ENCODE data around the gene ZBP1.

ZBP1 gene

DNA sequence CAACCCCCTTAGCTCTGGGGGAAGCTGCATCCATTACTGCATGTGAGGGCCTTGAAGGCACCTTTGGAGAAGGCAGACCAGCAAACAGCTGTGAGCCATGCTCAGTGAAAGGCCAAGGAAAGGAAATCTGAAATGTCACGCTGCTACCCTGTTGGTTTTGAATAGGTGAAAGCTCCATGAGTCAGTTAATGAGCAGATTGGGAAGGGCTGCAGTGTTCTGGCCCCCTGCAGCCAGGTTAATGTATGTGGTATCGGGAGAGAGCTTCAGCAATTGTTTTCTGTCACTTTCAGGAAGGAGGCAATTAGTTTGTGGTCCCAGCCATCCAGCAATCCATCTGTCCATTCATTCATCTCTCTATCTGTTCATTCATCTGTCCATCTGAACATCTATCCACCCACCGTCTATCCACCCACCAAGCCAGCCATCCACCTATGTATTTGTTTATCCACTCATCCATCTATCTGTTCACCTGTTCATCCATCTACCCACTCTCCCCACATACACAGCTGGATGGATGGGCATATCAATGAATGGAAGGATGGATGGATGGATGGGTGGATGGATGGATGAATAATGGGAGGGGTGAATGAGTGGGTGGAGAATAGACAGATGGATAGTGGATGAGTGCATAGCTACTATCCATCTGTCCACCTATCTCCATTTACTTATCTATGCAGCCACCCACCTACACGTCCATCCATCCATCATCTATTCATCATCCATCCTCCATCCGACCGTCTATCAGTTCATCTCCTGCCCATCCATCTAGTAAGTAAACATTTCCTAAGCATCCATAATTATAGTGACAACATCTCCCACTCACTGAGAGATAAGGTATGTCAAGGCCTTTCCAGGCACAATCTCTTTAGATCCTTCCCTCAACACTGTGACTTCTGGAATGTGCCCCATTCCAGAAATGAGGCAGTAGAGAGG is 43.3 kb downstream of the ZBP1 start:
- no peaks in the 10 kb centered on the region for H3K9me3 Mint-ChIP-seq
- H3K4me1 Mint-ChIP-seq (ENCODE audit: low read depth) = no peaks in the 10 kb centered on the region
- no peaks in the 10 kb centered on the region for H3K36me3 Mint-ChIP-seq (ENCODE audit: low read depth)
- H3K27ac Mint-ChIP-seq = no peak overlapping the region
- peaks cover 40% of the 10 kb centered on the region for H3K27me3 Mint-ChIP-seq
- no peak overlapping the region for H3K4me3 Mint-ChIP-seq

DNA sequence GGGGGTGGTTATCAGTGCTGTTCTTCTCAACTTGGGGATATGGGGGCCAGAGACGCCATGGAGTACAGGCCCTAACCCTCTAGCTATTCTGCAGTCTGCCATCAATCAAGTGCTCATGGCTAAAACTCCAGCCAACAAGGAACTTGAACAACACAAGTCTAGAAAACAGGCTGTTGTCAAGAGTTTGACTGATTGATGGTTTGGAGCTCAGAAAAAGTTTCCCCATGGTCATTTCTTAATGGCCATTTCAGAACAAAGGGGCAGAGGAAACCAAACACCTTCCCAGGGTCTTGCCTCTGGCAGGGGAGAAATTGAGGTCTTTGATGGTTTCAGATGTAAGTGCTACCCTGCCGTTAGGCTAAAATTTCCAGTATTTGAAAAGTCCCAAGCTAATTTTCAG is 44.2 kb downstream of the ZBP1 start:
- no peaks in the 10 kb centered on the region for H3K36me3 Mint-ChIP-seq (ENCODE audit: low read depth)
- no peak overlapping the region for H3K27ac Mint-ChIP-seq

DNA sequence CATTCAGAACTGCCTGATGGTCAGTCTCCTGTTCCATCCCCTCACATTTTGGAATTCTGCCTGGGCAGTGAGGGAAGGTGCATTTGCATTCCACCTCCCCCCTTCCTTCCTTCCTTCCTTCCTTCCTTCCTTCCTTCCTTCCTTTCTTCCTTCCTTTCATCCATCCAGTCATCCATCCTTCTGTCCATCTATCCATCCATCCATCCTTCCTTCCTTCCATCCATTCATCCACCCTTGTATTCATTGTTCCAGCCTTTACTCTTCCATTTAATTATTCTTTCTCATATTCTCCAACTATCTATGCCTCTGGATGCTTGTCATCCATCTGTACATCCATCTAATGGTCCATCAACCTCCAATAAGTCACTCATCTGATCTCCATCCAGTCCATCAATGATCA is 45.3 kb downstream of the ZBP1 start:
- Mint-ChIP-seq H3K9me3 (no peaks in the 10 kb centered on the region), H3K27me3 (peaks cover 26% of the 10 kb centered on the region), H3K27ac (no peak overlapping the region), H3K4me3 (no peak overlapping the region), H3K36me3 (ENCODE audit: low read depth) (no peaks in the 10 kb centered on the region), H3K4me1 (ENCODE audit: low read depth) (no peaks in the 10 kb centered on the region)

More for the DNA sequence above, 44.2 kb downstream of the ZBP1 start:
- no peaks in the 10 kb centered on the region for H3K9me3 Mint-ChIP-seq
- H3K27me3 Mint-ChIP-seq = peaks cover 35% of the 10 kb centered on the region
- no peak overlapping the region for H3K4me3 Mint-ChIP-seq
- no peaks in the 10 kb centered on the region for H3K4me1 Mint-ChIP-seq (ENCODE audit: low read depth)

DNA sequence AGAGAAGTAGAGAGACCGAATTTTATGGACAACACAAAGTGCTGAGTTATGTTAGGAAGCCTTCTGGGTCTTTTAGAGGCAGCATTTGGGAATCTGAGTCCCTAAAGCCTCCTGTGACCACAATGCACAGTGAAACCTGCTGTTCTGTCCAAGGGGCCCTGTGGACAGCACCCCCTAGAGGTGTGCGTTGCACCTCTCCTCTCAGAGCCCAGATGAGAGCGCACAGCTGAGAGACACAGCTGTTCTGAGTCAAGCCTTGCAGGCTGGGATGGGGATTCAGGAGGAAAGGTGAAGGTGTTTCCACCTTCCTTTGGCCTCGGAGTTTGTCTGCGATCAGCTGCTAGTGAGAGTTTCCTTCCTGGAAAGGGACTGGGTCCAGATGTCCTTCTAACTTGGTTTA is 46.3 kb downstream of the ZBP1 start:
- H3K27me3 Mint-ChIP-seq = peaks cover 26% of the 10 kb centered on the region
- no peak overlapping the region for H3K27ac Mint-ChIP-seq
- H3K9me3 Mint-ChIP-seq = no peaks in the 10 kb centered on the region
- no peaks in the 10 kb centered on the region for H3K4me1 Mint-ChIP-seq (ENCODE audit: low read depth)
- H3K36me3 Mint-ChIP-seq (ENCODE audit: low read depth) = no peaks in the 10 kb centered on the region
- no peak overlapping the region for H3K4me3 Mint-ChIP-seq

DNA sequence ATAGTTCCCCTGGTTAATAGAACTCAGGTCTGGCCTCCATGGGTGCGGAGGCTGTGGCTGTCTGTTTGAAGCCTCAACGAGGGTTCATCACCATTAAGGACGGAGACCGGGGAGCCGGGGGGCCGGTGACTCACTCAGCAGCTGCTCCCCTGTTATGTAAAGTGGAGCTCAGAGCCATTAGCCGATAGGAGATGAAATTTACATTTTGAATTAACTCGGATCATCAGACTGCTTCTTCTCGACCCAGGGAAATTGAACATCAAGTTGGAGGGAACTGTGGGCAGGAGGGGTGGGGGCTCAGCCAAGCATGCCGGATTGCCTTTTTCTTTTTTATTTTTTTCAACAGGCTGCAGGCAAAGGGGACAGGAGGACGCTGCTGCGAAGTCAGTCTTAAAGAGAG is 47.0 kb downstream of the ZBP1 start:
- Mint-ChIP-seq H3K4me1 (ENCODE audit: low read depth) (no peaks in the 10 kb centered on the region), H3K27ac (no peak overlapping the region), H3K4me3 (no peak overlapping the region), H3K36me3 (ENCODE audit: low read depth) (no peaks in the 10 kb centered on the region), H3K27me3 (peaks cover 24% of the 10 kb centered on the region), H3K9me3 (no peaks in the 10 kb centered on the region)

DNA sequence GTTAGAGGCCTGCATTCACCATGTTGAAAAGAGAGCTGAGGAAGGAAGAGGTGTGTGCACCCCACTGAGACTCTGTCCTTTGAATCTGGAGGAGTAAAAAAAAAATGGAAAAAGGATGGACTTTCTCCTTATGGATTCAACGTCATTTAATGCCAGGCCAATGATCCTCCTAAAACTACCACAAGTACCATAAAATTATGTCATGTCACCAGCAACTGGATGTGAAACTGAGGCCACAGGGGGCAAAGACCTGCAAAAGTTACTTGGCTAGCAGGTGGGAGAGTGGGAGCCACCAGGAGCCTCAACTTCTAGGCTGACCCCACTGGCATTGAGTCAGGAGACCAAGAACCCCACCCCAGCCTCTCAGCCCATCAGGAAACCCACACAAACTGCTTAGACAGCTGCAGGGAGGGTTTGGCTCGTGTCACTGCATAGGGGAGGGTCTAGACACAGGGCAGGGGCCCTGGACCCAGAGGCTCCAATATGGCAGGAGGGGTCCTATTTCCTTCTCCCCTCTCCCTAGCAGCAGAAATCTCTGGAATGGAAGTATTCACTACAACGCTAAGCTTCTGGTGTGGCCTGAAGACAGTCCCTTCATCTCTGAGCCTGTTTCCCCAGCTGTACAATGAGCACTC is 48.3 kb downstream of the ZBP1 start:
- Mint-ChIP-seq H3K4me3 (no peak overlapping the region), H3K27ac (no peak overlapping the region), H3K4me1 (ENCODE audit: low read depth) (no peaks in the 10 kb centered on the region), H3K9me3 (no peaks in the 10 kb centered on the region), H3K36me3 (ENCODE audit: low read depth) (no peaks in the 10 kb centered on the region), H3K27me3 (peaks cover 28% of the 10 kb centered on the region)

DNA sequence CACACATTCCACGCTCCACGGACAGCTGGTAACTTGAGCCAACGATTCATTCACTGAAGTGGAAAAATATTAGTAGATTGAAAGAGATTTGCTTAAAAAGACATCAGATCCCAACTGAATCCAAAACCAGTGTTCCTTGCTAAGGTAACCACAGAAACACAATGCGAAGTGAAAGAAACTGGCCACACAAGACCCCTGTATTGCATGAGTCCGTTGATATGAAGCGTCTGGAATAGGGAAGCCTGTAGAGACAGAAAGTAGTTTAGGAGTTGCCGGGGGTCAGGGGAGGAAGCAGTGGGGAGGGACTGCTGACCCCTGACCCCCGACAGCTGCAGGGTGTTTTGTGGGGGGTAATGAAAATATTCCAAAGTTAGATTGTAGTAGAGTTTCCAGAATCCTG is 49.3 kb downstream of the ZBP1 start:
- peaks cover 32% of the 10 kb centered on the region for H3K27me3 Mint-ChIP-seq
- no peaks in the 10 kb centered on the region for H3K4me1 Mint-ChIP-seq (ENCODE audit: low read depth)
- H3K36me3 Mint-ChIP-seq (ENCODE audit: low read depth) = no peaks in the 10 kb centered on the region
- no peaks in the 10 kb centered on the region for H3K9me3 Mint-ChIP-seq
- no peak overlapping the region for H3K4me3 Mint-ChIP-seq
- H3K27ac Mint-ChIP-seq = no peak overlapping the region

DNA sequence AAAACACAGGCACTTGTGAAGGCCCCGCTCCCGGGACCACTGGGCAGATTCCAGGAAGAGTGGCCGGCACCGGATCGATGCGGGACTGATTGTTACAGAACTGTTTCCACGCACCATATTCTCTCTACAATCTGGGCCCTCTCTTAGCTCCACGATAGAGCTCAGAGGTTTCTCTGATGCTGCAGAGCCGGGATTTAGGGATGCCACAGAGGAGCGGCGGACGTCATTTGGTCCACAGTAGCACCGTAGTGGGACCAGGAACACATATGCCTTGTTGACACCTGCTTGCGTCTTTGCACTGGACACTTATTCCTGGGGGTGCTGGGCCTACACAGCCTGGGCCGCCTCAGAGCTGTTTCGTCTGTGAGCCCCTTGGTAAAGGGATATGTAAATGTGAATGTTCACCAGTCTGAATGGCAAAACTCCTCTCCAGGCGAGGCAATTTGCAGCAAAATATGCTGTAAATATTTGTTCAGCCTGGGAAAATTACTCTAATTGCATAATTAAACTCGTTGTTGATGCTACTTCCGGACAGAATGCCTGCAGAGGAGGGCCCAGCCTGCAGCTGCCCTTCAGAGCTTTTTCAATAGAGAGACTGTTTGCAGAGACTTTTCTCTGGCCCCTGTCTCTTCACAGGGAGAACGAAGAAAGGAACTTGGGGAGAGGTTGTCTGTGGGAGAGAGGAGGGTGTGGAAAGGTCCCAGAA is 49.9 kb downstream of the ZBP1 start:
- no peaks in the 10 kb centered on the region for H3K4me1 Mint-ChIP-seq (ENCODE audit: low read depth)
- no peaks in the 10 kb centered on the region for H3K36me3 Mint-ChIP-seq (ENCODE audit: low read depth)
- H3K27me3 Mint-ChIP-seq = peaks cover 32% of the 10 kb centered on the region
- H3K9me3 Mint-ChIP-seq = no peaks in the 10 kb centered on the region
- no peak overlapping the region for H3K27ac Mint-ChIP-seq
- H3K4me3 Mint-ChIP-seq = no peak overlapping the region

DNA sequence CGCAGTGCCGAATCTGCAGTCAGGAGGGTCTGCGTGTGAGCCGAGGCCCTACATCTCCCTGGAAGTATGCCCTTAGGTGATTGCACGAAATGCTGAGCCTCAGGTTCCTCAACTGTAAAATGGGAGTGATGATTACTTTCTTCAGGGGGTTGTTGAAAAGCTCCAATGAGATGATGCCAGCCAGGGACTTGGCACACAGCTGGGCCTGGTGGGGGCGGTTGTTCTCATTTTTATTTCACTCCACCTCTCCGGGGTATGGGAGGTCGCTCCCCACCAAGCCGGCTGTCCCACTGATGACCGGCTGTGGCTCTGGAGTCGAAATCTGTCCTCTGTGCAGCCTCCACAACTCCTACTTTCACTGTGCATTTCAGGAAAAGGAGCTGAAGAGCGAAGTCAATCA is 51.3 kb downstream of the ZBP1 start:
- H3K27ac Mint-ChIP-seq = no peak overlapping the region
- peaks cover 35% of the 10 kb centered on the region for H3K27me3 Mint-ChIP-seq
- H3K9me3 Mint-ChIP-seq = no peaks in the 10 kb centered on the region
- no peaks in the 10 kb centered on the region for H3K36me3 Mint-ChIP-seq (ENCODE audit: low read depth)
- no peaks in the 10 kb centered on the region for H3K4me1 Mint-ChIP-seq (ENCODE audit: low read depth)
- H3K4me3 Mint-ChIP-seq = no peak overlapping the region

DNA sequence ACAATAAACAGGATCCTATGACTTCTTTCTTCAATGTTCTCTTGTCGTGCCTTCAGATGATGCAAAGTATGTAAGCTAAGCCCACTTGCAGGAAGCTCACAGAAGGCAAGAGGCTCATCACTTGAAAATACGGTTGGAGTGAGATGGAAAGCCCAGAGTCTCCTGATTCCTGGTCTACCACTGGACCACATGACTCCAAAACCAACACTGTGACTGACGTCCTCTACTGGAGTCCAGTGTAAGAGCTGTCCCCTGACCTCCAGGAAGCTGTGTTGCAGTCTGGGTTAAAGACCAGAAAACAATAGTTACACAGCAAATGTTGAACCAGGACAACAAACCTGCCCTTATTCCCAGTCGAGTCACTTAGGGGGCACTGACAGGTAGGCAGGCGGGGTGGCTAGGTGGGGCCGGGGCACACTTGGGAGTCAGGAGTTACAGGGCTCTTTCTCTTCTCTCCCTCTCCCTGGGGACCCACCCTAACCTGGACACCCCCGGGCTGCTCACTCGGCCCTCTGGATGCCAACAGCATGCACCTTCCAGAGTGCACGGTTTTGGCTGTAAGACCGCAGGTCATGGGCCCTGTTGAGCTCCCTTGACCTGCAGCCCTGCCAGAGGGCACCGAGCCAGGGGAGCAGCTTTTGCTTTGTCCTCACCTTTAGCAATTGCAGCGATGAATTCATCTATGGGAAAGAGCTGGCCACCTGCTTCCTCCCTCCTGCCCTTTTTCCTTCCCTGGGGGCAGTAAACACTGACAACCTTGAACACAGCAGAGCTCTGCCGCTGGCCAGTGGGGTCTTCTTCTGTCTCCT is 51.9 kb downstream of the ZBP1 start:
- H3K27ac Mint-ChIP-seq = no peak overlapping the region
- no peaks in the 10 kb centered on the region for H3K36me3 Mint-ChIP-seq (ENCODE audit: low read depth)
- no peak overlapping the region for H3K4me3 Mint-ChIP-seq
- no peaks in the 10 kb centered on the region for H3K9me3 Mint-ChIP-seq
- peaks cover 34% of the 10 kb centered on the region for H3K27me3 Mint-ChIP-seq
- no peaks in the 10 kb centered on the region for H3K4me1 Mint-ChIP-seq (ENCODE audit: low read depth)

DNA sequence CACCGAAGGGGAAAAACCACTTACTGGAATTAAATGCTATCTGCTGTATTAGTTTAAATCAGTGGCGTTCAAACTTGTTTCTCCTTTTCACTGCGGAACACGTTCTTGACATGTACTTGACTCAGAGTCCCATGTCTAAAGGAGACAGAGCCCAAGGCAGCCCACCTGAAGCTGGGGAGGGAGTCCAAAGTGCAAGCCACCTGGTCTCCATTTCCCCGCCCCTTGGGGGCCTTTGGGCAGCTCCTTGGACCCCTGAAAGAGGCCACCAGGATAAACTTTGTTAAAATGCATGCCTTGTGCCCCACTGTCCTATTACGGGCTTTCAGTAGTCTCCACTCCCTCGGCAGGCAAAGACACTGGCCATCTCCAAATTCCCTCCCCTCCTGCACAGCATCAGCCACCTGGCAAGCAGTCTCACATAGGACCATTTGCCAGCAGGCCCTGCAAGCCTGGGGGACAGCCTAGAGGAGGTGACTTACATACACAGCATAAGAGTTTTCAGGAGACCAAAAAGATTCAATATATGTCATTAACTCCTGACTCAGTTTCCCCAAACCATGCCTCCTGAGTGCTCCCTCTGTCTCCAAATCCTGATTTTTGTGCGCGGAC is 52.7 kb downstream of the ZBP1 start:
- Mint-ChIP-seq H3K27me3 (peaks cover 31% of the 10 kb centered on the region), H3K4me3 (no peak overlapping the region), H3K4me1 (ENCODE audit: low read depth) (no peaks in the 10 kb centered on the region), H3K9me3 (no peaks in the 10 kb centered on the region), H3K36me3 (ENCODE audit: low read depth) (no peaks in the 10 kb centered on the region), H3K27ac (no peak overlapping the region)

DNA sequence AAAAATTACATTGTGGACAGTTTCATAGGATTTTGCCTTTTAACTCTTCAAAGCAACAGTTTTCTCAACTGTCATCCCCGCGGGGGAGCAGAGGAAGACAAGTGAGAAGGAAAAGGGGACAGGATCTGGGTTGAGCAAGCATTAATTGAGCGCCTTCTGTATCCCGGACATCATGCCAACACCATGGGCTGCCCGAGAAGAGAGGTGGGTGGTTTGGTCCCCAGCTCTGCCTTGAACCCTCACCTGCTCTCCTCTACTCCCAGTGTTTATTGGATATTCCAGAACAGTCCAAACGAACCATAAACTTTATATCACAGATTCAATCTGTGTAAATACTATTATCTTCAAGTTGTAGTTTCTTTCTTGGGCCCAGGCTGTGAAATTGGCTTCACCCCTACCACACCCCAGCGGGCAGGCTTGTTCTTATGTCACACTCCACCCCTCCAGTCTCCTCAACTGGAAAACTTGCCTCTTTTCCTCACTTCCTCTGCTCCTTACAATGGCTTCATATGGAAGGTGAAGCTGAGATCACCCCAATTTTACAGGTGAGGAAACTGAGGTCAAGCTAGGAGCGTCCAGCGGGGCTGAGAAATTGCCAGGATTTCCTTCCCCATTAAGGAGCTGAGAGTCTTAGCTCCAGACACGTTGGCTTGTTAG is 53.3 kb downstream of the ZBP1 start:
- Mint-ChIP-seq H3K4me1 (ENCODE audit: low read depth) (no peaks in the 10 kb centered on the region), H3K27me3 (peaks cover 29% of the 10 kb centered on the region), H3K4me3 (no peak overlapping the region), H3K36me3 (ENCODE audit: low read depth) (no peaks in the 10 kb centered on the region), H3K9me3 (no peaks in the 10 kb centered on the region), H3K27ac (no peak overlapping the region)

DNA sequence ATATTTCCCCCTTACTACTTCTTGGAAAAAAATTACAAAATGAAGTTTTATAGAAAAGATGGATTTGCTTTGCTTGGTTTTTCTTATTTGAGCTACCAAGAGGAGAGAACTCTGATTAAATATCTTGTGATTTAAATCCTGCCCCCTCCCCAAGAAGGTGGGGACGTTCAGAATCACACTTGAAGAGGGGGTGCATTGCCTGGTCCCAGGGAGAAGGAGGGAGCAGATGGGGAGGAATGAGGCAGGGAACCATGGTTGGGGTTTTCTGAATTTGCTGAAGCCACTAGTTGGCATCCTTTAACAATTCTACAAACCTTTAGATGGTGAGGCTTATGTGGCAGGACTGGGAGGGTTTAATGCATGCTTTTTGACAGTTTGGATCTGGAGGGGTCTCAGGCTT is 53.8 kb downstream of the ZBP1 start:
- peaks cover 28% of the 10 kb centered on the region for H3K27me3 Mint-ChIP-seq
- H3K4me1 Mint-ChIP-seq (ENCODE audit: low read depth) = no peaks in the 10 kb centered on the region
- no peak overlapping the region for H3K4me3 Mint-ChIP-seq
- H3K27ac Mint-ChIP-seq = no peak overlapping the region
- no peaks in the 10 kb centered on the region for H3K9me3 Mint-ChIP-seq
- no peaks in the 10 kb centered on the region for H3K36me3 Mint-ChIP-seq (ENCODE audit: low read depth)
